GM12872 (cell line): Measurements from ENCODE around the gene MKKS.

Experiments used
- CTCF ChIP-seq: IDR thresholded peaks from 3 replicates; pipeline ENCODE4 v1.5.1; 2011; ENCODE audit warnings: low read depth, mild to moderate bottlenecking, low read length, moderate library complexity; ENCODE audit not compliant: insufficient read depth

The MKKS gene

DNA sequence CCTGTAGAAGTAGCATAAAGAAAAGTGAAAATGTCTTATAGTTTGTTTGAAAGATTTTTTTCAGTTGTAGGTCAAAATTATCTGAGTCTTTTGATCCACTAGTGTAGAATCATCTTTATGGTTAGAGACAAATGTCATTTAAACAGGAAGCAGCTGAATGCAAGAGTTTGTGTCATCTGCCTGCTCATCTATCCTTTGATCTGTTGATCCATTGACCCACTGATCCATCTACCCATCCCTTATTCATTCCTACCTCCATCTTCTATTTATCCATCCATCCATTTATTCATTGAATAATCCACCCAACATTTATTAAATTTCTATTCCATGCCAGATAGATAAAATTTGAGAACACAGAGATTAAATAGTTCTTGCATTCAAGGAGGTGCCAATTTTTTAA, 62.6 kb downstream of the MKKS start:
- TF ChIP-seq CTCF: no peak

GRCh38 chr20:10370091-10370887, 63.7 kb downstream of the MKKS start:
- TF ChIP-seq CTCF: no peak

- TF ChIP-seq CTCF: no peak
Observed at GRCh38 chr20:10369723-10370090, 64.3 kb downstream of the MKKS start.

GRCh38 chr20:10368702-10369041, 65.3 kb downstream of the MKKS start:
- no peak for TF ChIP-seq CTCF

GRCh38 chr20:10367943-10368701, 65.9 kb downstream of the MKKS start:
- no peak for TF ChIP-seq CTCF

DNA sequence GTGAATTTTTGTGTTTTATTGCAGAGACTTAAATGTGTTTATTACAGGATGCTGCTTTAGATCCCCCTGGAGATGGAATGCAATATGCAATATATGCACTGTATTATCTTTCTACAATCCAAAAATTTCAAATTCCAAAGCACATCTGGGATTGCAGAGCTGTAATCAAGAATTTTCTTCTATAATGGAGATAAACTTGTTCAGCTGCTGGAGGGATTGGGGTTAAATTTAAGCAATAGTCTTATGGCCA, 66.4 kb downstream of the MKKS start:
- no peak for TF ChIP-seq CTCF

DNA sequence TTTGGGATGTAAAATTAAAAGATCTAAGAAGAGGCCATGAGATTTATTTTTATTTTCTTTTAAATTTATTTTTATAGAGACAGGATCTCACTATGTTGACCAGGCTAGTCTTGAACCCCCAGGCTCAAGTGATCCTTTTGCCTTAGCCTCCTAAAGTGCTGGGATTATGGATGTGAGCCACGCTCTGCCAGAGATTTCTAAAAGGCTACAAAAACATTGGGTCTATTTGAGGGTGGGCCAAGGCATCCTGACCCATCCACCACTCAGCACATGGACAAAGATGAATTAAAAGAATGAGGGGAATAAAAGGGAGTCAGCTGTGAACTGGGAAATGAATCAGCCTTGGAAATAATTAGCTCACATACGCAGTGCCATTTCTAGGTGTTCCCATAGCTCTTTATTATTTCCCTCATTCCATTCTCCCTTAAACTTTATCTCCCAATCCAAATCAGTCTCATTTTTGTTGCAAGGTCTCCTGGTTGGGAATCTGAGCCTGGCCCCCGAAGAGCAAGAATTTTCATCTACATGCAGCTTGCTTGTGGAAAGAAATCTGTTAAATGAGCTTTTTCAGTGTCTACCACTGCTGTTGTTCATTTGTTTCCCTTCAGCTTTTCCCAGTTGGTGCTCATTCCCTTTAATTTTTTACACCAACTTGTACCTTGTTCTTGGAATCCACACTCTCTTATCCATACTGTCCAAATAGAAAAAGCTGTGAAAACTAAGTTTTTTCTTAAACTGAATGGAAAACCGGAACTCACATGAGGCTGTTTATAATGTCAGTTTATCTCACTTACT, 66.9 kb downstream of the MKKS start:
- TF ChIP-seq CTCF: no peak
